Measurements from ENCODE around the gene GPR107.

Gene GPR107

GRCh38 chr9:130139251-130139650 is 85.5 kb downstream of the GPR107 start:
- DNase-seq: no peak

GRCh38 chr9:130140706-130141105 is 87.0 kb downstream of the GPR107 start:
- DNase-seq: peak; percentile 9

GRCh38 chr9:130142056-130142455 is 88.3 kb downstream of the GPR107 start:
- no peak for DNase-seq

- DNase-seq: no peak
Measured at GRCh38 chr9:130142641-130143040, 88.9 kb downstream of the GPR107 start.

- no peak for DNase-seq
Measured at GRCh38 chr9:130143279-130143893, 89.7 kb downstream of the GPR107 start.

GRCh38 chr9:130143958-130144366 is 90.3 kb downstream of the GPR107 start:
- no peak for DNase-seq

GRCh38 chr9:130144703-130145102 is 91.0 kb downstream of the GPR107 start:
- DNase-seq: no peak

- no peak for DNase-seq
Measured at GRCh38 chr9:130145658-130146057, 92.0 kb downstream of the GPR107 start.

GRCh38 chr9:130147198-130147597 is 93.5 kb downstream of the GPR107 start:
- no peak for DNase-seq

GRCh38 chr9:130147910-130148309 is 94.2 kb downstream of the GPR107 start:
- DNase-seq: no peak

- DNase-seq: no peak
Measured at GRCh38 chr9:130149031-130149430, 95.3 kb downstream of the GPR107 start.

- no peak for DNase-seq
Measured at GRCh38 chr9:130149654-130150286, 96.1 kb downstream of the GPR107 start.

- DNase-seq: no peak
Measured at GRCh38 chr9:130150779-130151382, 97.2 kb downstream of the GPR107 start.

- DNase-seq: no peak
Measured at GRCh38 chr9:130154816-130155215, 101.1 kb downstream of the GPR107 start.

GRCh38 chr9:130155647-130156046 is 101.9 kb downstream of the GPR107 start:
- DNase-seq: no peak

GRCh38 chr9:130156672-130157071 is 103.0 kb downstream of the GPR107 start:
- DNase-seq: no peak

- DNase-seq: no peak
Measured at GRCh38 chr9:130157079-130157478, 103.4 kb downstream of the GPR107 start.

GRCh38 chr9:130158001-130158400 is 104.3 kb downstream of the GPR107 start:
- DNase-seq: no peak

- no peak for DNase-seq
Measured at GRCh38 chr9:130159057-130159456, 105.4 kb downstream of the GPR107 start.

- DNase-seq: no peak
Measured at GRCh38 chr9:130159915-130160670, 106.4 kb downstream of the GPR107 start.

GRCh38 chr9:130160862-130161470 is 107.3 kb downstream of the GPR107 start:
- no peak for DNase-seq

GRCh38 chr9:130165579-130165978 is 111.9 kb downstream of the GPR107 start:
- DNase-seq: no peak

GRCh38 chr9:130166399-130166798 is 112.7 kb downstream of the GPR107 start:
- no peak for DNase-seq
